Lung (tissue), 12 donors: ENCODE measurements around the gene PRSS2. TPM values are rescaled to one million over a fixed set of nuclear protein-coding genes. Genes with fewer than 3 reads are reported as not detected.
"Not testable (repeated sequence)": the region's sequence is repeated elsewhere in the genome, so short reads cannot be mapped to it uniquely, and the experiment has no call there.

ENCODE experiments used
- ATAC-seq: fragments of 200-7000 bp; cut with Tn5 transposase; one replicate; pipeline ENCODE4 v1.9.1; 2020; ENCODE audit warnings: moderate number of reproducible peaks; ENCODE audit not compliant: insufficient read depth, low FRiP score
- DNase-seq, 3 donors: peaks; one replicate each; pipeline ENCODE4 v3.0.0-alpha.2; 2013 to 2017
- H3K27ac ChIP-seq, 2 donors: one replicate each; pipeline ENCODE4 v1.5.1; 2013; ENCODE audit warnings: mild to moderate bottlenecking in 2 of 2, moderate library complexity in 2 of 2, control low read depth in 1 of 2, inconsistent platforms in 1 of 2, low read depth in 1 of 2, low read length in 1 of 2
- H3K27me3 ChIP-seq, 3 donors: one replicate each; pipeline ENCODE4 v1.5.1; 2013; ENCODE audit warnings: low read length in 2 of 3; ENCODE audit not compliant: control insufficient read depth in 3 of 3, insufficient read depth in 3 of 3
- H3K36me3 ChIP-seq, 4 donors: one replicate each; pipeline ENCODE4 v1.5.1; 2013; ENCODE audit warnings: low read length in 4 of 4, mild to moderate bottlenecking in 1 of 4, moderate library complexity in 1 of 4; ENCODE audit not compliant: control insufficient read depth in 4 of 4, insufficient read depth in 4 of 4
- H3K4me1 ChIP-seq, 5 donors: one replicate each; pipeline ENCODE4 v1.5.1; 2013; ENCODE audit warnings: low read length in 5 of 5, mild to moderate bottlenecking in 2 of 5, moderate library complexity in 1 of 5; ENCODE audit not compliant: control insufficient read depth in 5 of 5, insufficient read depth in 5 of 5
- H3K4me3 ChIP-seq: one replicate; pipeline ENCODE4 v1.5.1; 2013; ENCODE audit warnings: mild to moderate bottlenecking, control low read depth, moderate library complexity
- H3K9ac ChIP-seq, 2 donors: one replicate each; pipeline ENCODE4 v1.5.1; 2013; ENCODE audit warnings: low read length in 2 of 2, control low read depth in 1 of 2; ENCODE audit not compliant: insufficient read depth in 1 of 2
- H3K9me3 ChIP-seq, 4 donors: one replicate each; pipeline ENCODE4 v1.5.1; 2013; ENCODE audit warnings: low read length in 3 of 4, mild to moderate bottlenecking in 1 of 4, moderate library complexity in 1 of 4; ENCODE audit not compliant: control insufficient read depth in 4 of 4, insufficient read depth in 3 of 4
- CTCF ChIP-seq: IDR thresholded peaks from 2 replicates; pipeline ENCODE4 v1.5.1; 2012; ENCODE audit warnings: mild to moderate bottlenecking; ENCODE audit errors: control extremely low read depth, extremely low read depth
- WGBS, 2 donors: extraction: QIAGEN DNeasy Blood & Tissue Kit; methylation state at CpG; one replicate each; pipeline ENCODE4 v1.1.7; 2013; 5-methylcytosine and 5-hydroxymethylcytosine counted together
- polyA plus RNA-seq, 2 donors: library from polyadenylated mRNA; stranded (reverse); fragments of 200-250 nt; gene quantifications; one replicate each; pipeline ENCODE4 v1.2.1, GENCODE V29; 2013
- total RNA-seq, 2 donors: library from RNA; depleted of rRNA in 1 of 2; stranded (reverse); fragments of >200 nt in 1 of 2; gene quantifications; one replicate each; pipeline ENCODE4 v1.2.1, GENCODE V29; 2014 to 2021
- donor health status: control.
- donor health status: control.
- donor health status: Bipolar disorder and iron deficiency.
- donor health status: healthy.
- donor health status: DM: yes; HTN: yes; CAD: no.

PRSS2 gene
- total and polyA plus RNA-seq, 4 donors, result 0.35 to 47.9 (median 1.7) TPM; not detected in 1

- Histone ChIP-seq H3K4me3 (no peak overlapping the region), H3K27me3 (no peaks in the 10 kb centered on the region), H3K9ac (no peak overlapping the region), H3K27ac (no peak overlapping the region), H3K9me3 (peaks cover 0 to 2% (median 0%) of the 10 kb centered on the region in 4 donors), H3K36me3 (no peaks in the 10 kb centered on the region), H3K4me1 (no peaks in the 10 kb centered on the region)
- DNase-seq (no peak), ATAC-seq (no peak)
- 63 to 68% methylated on average over 3 of the region's 3 CpGs for WGBS, 2 donors
- TF ChIP-seq CTCF, result no peak
Observed at GRCh38 chr7:142752376-142753225, 18.2 kb upstream of the PRSS2 start.

GRCh38 chr7:142753366-142753765, 17.4 kb upstream of the PRSS2 start:
- DNase-seq (no peak), ATAC-seq (no peak)
- Histone ChIP-seq H3K27ac (no peak overlapping the region), H3K4me3 (no peak overlapping the region), H3K36me3 (no peaks in the 10 kb centered on the region), H3K27me3 (no peaks in the 10 kb centered on the region), H3K9ac (no peak overlapping the region), H3K4me1 (no peaks in the 10 kb centered on the region), H3K9me3 (peaks cover 0 to 2% (median 0%) of the 10 kb centered on the region in 4 donors)
- no peak for TF ChIP-seq CTCF
- WGBS, 2 donors, result 49 to 59% methylated on average over 8 of the region's 8 CpGs

- not testable (repeated sequence) for H3K27ac ChIP-seq, H3K4me1 ChIP-seq, H3K4me3 ChIP-seq, H3K27me3 ChIP-seq, H3K9ac ChIP-seq, ATAC-seq, DNase-seq, H3K9me3 ChIP-seq, H3K36me3 ChIP-seq
- WGBS, 2 donors, result 60 to 71% methylated on average over 5 of the region's 5 CpGs
Observed at GRCh38 chr7:142753925-142754491, 16.8 kb upstream of the PRSS2 start.
